Fibroblast of skin of left quadriceps (primary cell): ENCODE results near the gene CLIC5.

Source experiments
- DNase-seq, 2 experiments: peaks; one replicate each; pipeline ENCODE4 v3.0.0-alpha.2; 2013; ENCODE audit warnings: low read depth in 2 of 2

CLIC5 gene

DNA sequence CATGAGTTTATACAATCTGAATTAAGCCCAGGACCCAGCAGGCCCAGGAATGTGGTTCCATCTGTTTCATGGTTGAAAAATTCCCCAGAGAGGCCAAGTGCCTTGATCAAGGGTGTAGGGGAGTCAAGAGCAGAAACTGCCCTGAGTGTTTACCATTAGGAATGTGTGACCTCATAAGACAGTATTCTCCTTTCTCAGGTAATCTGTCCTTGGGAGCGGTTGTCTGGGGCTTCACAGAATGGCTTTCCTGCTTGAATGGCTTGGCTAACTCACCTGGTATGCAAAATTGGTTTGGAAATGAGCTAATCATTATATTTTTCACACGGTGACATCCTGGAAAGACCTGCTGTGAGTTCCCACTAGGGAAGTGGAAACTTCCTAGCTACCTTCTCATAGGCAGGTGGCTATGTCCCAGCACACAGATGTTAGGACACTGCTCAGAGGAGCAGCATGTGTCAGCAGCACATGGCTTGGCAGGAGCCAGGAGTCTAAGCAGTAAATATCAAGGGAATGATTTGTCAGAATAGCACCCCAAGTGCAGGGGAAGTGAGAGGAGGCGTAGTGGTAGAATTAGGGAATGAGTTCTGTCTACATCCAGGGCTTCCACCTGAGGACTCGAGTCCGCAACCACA lies 17.7 kb downstream of the CLIC5 start:
- DNase-seq = no peak

GRCh38 chr6:45991189-45991588 lies 24.5 kb downstream of the CLIC5 start:
- DNase-seq = no peak

GRCh38 chr6:45990162-45990561 lies 25.5 kb downstream of the CLIC5 start:
- no peak for DNase-seq

DNA sequence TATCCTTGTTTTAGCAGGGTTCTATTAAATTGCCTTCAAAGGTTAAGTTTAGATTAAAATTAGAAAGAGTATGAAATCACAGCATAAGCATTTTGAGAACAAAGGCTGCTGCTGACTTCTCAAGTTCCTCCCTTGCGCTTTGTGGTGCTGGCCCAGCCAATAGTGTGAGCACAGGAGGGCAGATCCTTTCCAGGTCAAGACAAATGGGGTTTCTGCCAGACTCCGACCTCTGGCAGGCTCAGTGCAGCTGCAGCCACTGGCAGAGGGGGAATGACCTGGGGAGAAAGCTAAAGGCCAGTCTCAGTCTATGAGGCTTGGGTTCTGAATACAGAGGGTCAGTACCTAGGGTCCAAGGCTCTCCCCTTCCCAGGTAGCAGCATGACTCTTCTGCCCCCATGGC lies 27.0 kb downstream of the CLIC5 start:
- DNase-seq = no peak

- DNase-seq = no peak
These were observed 27.8 kb downstream of the CLIC5 start for GRCh38 chr6:45987856-45988255.

GRCh38 chr6:45986746-45987274 lies 28.9 kb downstream of the CLIC5 start:
- no peak for DNase-seq

DNA sequence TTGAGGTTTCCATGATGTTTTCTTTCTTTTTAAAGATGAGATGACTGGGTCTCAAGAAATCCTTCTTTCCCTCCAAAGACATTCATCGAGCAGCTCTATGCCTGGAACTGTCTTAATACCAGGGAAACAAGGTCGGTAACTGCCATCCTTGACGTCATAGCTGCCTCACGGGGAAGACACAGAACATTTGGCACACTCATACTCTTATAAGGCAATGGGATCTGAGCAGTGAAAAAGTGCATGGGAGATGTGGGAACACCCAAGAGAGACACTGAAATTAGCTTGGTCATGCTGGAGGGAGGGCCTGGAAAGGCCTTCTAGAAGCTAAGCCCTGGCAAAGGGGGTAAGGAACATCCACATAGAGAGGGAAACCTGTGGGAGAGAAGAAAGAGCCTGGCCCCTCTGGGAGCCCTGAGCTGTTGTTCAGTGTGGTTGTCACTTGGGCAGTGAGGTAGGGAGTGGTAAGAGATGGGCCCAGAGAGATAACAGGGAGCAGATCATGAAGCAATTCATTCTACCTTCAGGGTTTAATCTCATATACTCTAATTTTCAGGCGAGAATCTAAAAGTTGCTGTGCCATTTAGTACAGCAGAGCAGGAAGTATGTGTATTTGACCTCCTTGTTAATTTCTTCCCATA lies 30.8 kb downstream of the CLIC5 start:
- DNase-seq = no peak

- DNase-seq = no peak
These were observed 31.3 kb downstream of the CLIC5 start for GRCh38 chr6:45984347-45984746.

GRCh38 chr6:45983062-45983461 lies 32.6 kb downstream of the CLIC5 start:
- no peak for DNase-seq

DNA sequence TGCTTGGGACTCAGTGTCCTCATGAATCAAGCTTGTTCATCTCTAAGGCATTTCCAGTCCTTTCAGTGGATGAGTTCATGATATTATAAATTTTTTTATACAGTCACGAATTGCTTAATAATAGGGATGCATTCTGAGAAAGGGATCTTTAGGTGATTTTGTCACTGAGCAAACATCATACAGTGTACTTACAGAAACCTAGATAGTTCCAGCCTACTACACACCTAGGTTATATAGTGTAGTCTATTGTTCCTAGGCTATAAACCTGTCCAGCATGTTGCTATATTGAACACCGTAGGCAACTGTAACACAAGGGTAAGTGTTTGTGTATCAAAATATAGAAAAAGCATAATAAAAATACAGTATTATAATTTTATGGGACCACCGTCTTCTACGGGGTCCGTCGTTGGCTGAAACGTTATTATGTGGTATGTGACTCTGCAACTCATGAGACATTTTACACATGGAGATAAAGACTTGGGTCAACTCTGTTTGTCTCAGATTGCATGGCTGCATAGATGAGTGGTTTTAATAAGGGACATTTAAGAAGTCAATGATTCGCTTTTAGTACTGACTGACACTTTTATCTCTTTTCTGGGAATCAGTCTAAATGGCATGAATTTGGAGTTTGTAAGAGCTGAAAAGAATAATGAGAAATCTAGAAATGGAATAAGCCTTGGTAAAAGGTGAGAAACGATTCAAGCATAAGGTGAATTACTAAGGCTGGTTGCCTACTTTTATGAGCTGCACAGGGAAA lies 33.2 kb downstream of the CLIC5 start:
- DNase-seq = no peak

GRCh38 chr6:45981046-45981445 lies 34.6 kb downstream of the CLIC5 start:
- DNase-seq = no peak

DNA sequence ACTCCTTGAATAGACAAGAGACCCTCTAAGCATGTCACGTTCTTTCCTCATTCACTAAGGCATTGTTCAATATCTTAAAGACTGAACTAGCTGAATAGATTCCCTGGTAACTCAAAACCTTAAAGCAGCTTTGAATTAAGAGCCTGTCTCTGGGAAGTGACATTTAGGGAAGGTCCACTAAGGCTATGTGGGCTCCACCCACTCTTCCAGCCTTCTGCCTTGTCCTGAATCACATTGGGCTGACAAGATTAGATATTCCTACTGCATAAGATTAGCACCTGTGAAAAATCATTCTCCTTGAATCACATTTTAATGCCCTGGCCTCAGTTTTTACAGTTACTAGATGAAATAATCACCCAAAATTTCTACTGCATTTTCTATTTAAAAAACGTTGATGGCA lies 36.3 kb downstream of the CLIC5 start:
- no peak for DNase-seq

- no peak for DNase-seq
These were observed 41.1 kb downstream of the CLIC5 start for GRCh38 chr6:45974596-45974995.

- DNase-seq = no peak
These were observed 42.7 kb downstream of the CLIC5 start for GRCh38 chr6:45972795-45973503.

- no peak for DNase-seq
These were observed 44.4 kb downstream of the CLIC5 start for GRCh38 chr6:45971287-45971686.

DNA sequence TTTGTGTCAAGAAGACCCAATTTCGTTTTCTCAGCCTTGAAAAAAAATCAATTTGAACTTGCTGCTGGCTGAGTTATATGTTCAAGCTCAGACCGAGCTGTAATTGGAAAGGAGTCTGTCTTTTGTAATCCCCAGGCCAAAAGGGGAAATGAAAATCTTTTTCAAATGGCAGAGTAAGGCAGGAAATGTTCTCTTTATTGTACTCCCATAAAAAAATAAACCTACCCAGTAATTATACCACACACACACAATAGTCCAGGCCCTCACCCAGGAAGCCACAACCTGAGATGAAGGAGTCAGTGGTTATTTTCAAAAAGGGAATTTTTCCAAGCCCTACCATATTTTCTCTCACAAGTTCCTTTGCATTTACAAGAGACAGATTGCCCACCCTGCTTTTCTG lies 45.3 kb downstream of the CLIC5 start:
- DNase-seq = no peak

- no peak for DNase-seq
These were observed 45.8 kb downstream of the CLIC5 start for GRCh38 chr6:45969883-45970282.

DNA sequence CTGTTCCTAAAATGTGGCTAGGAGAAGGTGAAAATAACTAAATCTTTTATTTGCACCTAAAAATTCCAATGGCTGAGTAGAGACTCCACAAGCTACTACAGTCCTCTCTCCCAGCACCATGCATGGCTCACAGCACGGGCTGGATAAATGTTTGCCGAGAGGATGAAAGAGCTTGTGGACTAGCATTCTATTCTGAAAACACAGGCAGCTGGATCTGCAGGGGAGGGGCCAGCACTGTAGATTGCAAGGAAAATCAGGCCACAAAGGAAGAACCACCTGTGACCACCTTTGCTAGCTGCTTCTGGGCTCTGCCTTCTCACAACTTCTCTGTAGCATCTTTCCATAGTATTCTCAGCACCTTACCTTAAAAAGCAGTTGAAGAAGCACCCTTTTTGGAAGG lies 46.6 kb downstream of the CLIC5 start:
- no peak for DNase-seq

DNA sequence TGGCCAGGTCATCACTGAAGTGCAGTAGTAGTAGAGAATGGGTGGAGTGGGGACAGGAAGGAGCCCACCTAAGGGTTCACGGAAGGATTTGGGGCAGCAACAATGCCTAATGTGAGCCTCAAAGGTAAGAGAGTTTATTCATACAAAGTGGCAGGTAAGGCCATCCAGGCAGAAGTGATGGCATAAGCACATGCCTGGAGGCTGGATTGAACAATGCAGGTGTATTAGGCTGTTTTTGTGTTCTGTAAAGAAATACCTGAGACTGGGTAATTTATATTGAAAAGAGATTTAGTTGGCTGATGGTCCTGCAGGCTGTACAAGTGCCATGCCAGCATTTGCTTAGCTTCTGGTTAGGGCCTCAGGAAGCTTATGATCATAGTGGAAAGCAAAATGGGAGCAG lies 48.3 kb downstream of the CLIC5 start:
- no peak for DNase-seq

- DNase-seq = no peak
These were observed 48.9 kb downstream of the CLIC5 start for GRCh38 chr6:45966797-45967196.

DNA sequence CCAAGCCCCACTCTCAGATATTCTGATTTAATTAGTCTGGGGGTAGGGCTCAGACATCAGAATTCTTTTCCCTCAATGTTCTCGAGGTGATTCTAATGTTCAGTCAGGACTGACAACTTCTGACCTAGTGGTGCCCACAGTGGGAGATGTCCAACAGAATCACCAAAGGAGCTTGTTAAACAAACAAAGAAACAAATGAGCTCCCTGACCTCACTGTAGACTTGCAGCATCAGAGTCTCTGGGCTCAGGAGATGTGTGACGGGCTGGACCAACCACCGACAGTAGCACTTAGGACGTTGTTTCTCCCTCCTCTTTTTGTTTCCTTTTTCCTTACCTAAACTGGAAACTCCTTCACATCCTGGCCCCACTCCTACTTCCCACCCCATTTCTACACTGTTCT lies 49.3 kb downstream of the CLIC5 start:
- DNase-seq = no peak

- peak; percentile 75 to 79 for DNase-seq
These were observed 49.9 kb downstream of the CLIC5 start for GRCh38 chr6:45965792-45966191.
